ENCODE measurements around the gene EFCAB5. TPM values are rescaled to one million over a fixed set of nuclear protein-coding genes. Genes with fewer than 3 reads are reported as not detected.

Gene EFCAB5
- polyA plus RNA-seq, 1 donor from 2014 or later: 1.0 TPM

DNA sequence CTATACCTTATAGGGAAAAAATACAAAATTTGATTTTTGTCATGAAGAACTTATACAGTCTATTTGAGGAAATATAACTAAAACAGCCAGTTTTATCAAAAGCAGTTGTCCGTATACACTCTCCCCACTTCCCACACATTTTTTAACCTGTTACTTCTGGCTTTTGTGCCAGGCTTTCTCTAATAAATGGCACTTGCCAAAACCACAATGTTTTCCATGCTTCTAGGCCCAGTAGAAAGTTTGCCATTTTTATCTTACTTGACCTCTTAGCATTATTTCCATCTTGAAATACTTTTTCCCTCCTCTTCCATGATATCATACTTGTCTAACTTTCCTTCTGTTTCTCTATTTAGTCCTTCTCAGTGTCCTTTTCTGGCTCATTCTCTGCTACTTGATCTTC is 38.8 kb downstream of the EFCAB5 start:
- Histone ChIP-seq H2AFZ (ENCODE audit: low read depth, low read length) (no peak overlapping the region), H3K4me3 (ENCODE audit: low read length) (no peak overlapping the region), H3K27me3 (ENCODE audit: insufficient read depth, low read depth, low read length) (no peaks in the 10 kb centered on the region), H3K9me3 (ENCODE audit: low read length) (no peaks in the 10 kb centered on the region), H3K9ac (ENCODE audit: low read length) (no peak overlapping the region), H3K79me2 (replicated peaks; ENCODE audit: insufficient read depth, low read length) (no peaks in the 10 kb centered on the region), H3F3A (ENCODE audit: insufficient read depth, low read length, poor library complexity, severe bottlenecking) (no peaks in the 10 kb centered on the region), H3K9me2 (ENCODE audit: insufficient read depth, low read length) (no peaks in the 10 kb centered on the region), H3K4me2 (ENCODE audit: low read length) (no peak overlapping the region), H4K20me1 (ENCODE audit: insufficient read depth) (no peaks in the 10 kb centered on the region), H3K36me3 (ENCODE audit: insufficient read depth, low read length) (no peaks in the 10 kb centered on the region), H3K27ac (ENCODE audit: low read length) (no peak overlapping the region)
- TF ChIP-seq POLR2AphosphoS5 (IDR thresholded peaks at IDR 0.05) (no peak), EZH2 (IDR thresholded peaks at IDR 0.05; ENCODE audit: borderline replicate concordance, insufficient read depth, low read length, poor library complexity, severe bottlenecking) (no peak), MXI1 (conservative IDR thresholded peaks at IDR 0.05; ENCODE audit: poor library complexity, severe bottlenecking) (no peak), SMC3 (conservative IDR thresholded peaks at IDR 0.05; ENCODE audit: poor library complexity) (no peak), TAF1 (IDR thresholded peaks at IDR 0.05; ENCODE audit: low read depth) (no peak), EP300 (conservative IDR thresholded peaks at IDR 0.05; ENCODE audit: poor library complexity, severe bottlenecking) (no peak)
- TF ChIP-seq, protein P1, sequence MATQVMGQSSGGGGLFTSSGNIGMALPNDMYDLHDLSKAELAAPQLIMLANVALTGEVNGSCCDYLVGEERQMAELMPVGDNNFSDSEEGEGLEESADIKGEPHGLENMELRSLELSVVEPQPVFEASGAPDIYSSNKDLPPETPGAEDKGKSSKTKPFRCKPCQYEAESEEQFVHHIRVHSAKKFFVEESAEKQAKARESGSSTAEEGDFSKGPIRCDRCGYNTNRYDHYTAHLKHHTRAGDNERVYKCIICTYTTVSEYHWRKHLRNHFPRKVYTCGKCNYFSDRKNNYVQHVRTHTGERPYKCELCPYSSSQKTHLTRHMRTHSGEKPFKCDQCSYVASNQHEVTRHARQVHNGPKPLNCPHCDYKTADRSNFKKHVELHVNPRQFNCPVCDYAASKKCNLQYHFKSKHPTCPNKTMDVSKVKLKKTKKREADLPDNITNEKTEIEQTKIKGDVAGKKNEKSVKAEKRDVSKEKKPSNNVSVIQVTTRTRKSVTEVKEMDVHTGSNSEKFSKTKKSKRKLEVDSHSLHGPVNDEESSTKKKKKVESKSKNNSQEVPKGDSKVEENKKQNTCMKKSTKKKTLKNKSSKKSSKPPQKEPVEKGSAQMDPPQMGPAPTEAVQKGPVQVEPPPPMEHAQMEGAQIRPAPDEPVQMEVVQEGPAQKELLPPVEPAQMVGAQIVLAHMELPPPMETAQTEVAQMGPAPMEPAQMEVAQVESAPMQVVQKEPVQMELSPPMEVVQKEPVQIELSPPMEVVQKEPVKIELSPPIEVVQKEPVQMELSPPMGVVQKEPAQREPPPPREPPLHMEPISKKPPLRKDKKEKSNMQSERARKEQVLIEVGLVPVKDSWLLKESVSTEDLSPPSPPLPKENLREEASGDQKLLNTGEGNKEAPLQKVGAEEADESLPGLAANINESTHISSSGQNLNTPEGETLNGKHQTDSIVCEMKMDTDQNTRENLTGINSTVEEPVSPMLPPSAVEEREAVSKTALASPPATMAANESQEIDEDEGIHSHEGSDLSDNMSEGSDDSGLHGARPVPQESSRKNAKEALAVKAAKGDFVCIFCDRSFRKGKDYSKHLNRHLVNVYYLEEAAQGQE (IDR thresholded peaks at IDR 0.05; ENCODE audit: borderline replicate concordance): no peak

DNA sequence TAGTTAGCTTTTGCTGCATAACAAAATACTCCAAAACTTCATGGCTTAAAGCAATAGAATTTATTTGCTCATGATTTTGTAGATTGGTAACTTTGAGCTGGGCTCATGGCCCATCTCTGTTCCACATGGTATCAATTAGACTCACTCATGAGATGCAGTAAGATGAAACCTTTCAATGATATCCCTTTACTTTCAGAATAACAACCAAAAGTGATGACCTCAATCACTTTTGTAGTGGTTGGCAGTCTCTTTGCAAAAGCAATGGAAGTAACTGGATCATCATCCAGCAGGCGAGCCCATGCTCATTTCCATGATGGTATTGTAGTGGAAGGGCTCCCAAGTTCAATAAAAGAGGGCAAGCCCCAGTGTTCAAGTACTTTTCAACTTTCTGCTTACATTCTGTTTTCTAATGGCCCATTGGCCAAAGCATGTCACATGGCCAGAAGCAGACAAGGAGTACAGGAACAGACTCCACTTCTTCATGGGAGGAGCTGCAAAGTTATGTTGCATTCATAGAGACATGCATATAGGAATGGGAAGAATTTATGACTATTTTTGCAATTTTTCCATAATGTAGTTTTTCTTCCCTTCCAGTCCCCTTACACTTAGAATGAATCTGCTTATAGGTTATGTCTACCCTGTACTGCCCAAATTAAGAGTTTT is 41.7 kb downstream of the EFCAB5 start:
- Histone ChIP-seq H4K20me1 (ENCODE audit: insufficient read depth) (no peaks in the 10 kb centered on the region), H2AFZ (ENCODE audit: low read depth, low read length) (no peak overlapping the region), H3K27ac (ENCODE audit: low read length) (no peak overlapping the region), H3K9ac (ENCODE audit: low read length) (no peak overlapping the region), H3K9me3 (ENCODE audit: low read length) (no peaks in the 10 kb centered on the region), H3K9me2 (ENCODE audit: insufficient read depth, low read length) (no peaks in the 10 kb centered on the region), H3K4me3 (ENCODE audit: low read length) (no peak overlapping the region), H3F3A (ENCODE audit: insufficient read depth, low read length, poor library complexity, severe bottlenecking) (no peaks in the 10 kb centered on the region), H3K4me2 (ENCODE audit: low read length) (no peak overlapping the region), H3K27me3 (ENCODE audit: insufficient read depth, low read depth, low read length) (no peaks in the 10 kb centered on the region), H3K36me3 (ENCODE audit: insufficient read depth, low read length) (no peaks in the 10 kb centered on the region), H3K79me2 (replicated peaks; ENCODE audit: insufficient read depth, low read length) (no peaks in the 10 kb centered on the region)
- TF ChIP-seq EZH2 (IDR thresholded peaks at IDR 0.05; ENCODE audit: borderline replicate concordance, insufficient read depth, low read length, poor library complexity, severe bottlenecking): no peak
- no peak for TF ChIP-seq SMC3 (conservative IDR thresholded peaks at IDR 0.05; ENCODE audit: poor library complexity)
- TF ChIP-seq TAF1 (IDR thresholded peaks at IDR 0.05; ENCODE audit: low read depth): no peak
- TF ChIP-seq EP300 (conservative IDR thresholded peaks at IDR 0.05; ENCODE audit: poor library complexity, severe bottlenecking): no peak
- TF ChIP-seq POLR2AphosphoS5 (IDR thresholded peaks at IDR 0.05): no peak
- no peak for TF ChIP-seq MXI1 (conservative IDR thresholded peaks at IDR 0.05; ENCODE audit: poor library complexity, severe bottlenecking)
- no peak for TF ChIP-seq RAD21 (conservative IDR thresholded peaks at IDR 0.05)
- TF ChIP-seq, protein P1 (IDR thresholded peaks at IDR 0.05; ENCODE audit: borderline replicate concordance): no peak
- TF ChIP-seq, protein P2, sequence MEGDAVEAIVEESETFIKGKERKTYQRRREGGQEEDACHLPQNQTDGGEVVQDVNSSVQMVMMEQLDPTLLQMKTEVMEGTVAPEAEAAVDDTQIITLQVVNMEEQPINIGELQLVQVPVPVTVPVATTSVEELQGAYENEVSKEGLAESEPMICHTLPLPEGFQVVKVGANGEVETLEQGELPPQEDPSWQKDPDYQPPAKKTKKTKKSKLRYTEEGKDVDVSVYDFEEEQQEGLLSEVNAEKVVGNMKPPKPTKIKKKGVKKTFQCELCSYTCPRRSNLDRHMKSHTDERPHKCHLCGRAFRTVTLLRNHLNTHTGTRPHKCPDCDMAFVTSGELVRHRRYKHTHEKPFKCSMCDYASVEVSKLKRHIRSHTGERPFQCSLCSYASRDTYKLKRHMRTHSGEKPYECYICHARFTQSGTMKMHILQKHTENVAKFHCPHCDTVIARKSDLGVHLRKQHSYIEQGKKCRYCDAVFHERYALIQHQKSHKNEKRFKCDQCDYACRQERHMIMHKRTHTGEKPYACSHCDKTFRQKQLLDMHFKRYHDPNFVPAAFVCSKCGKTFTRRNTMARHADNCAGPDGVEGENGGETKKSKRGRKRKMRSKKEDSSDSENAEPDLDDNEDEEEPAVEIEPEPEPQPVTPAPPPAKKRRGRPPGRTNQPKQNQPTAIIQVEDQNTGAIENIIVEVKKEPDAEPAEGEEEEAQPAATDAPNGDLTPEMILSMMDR (IDR thresholded peaks at IDR 0.05; ENCODE audit: poor library complexity, severe bottlenecking): no peak

All from neural cell (in vitro differentiated cells).